ENCODE results near the gene FBXW11. TPM values are rescaled to one million over a fixed set of nuclear protein-coding genes. Genes with fewer than 3 reads are reported as not detected.
"Not testable (repeated sequence)": the region's sequence is repeated elsewhere in the genome, so short reads cannot be mapped to it uniquely, and the experiment has no call there.

Gene FBXW11
- total and polyA plus RNA-seq, 2 donors from 2014 or later: 16.0 to 44.4 TPM

DNA sequence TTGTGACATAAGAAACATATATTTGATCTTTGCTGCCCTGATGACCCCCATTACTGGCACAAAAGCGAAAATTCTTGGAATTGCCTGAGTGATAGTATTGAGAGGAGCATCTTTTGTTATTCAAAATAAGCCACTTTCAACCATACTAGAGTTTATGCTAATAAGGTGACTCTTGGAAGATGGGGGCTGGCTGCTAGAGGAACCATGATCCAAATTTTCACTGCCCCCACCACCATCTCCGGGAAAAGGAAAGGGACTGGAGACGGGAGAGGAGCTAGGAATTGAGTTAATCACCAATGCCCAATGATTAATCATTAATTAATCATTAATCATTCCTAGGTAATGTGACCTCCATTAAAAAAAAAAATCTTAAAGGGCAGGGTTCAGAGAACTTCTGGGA, 25.6 kb downstream of the FBXW11 start:
- Histone ChIP-seq H3K4me1 (ENCODE audit: control insufficient read depth in 2 of 3, insufficient read depth in 2 of 3, low read depth in 1 of 3, low read length in 3 of 3) (peaks cover 0 to 15% (median 2%) of the 10 kb centered on the region in 3 donors), H3K4me3 (ENCODE audit: low read length in 3 of 3) (no peak overlapping the region), H3K27me3 (ENCODE audit: control insufficient read depth, insufficient read depth, low read length) (no peaks in the 10 kb centered on the region), H3K36me3 (ENCODE audit: control insufficient read depth in 2 of 3, insufficient read depth in 3 of 3, low read length in 3 of 3) (no peaks in the 10 kb centered on the region), H3K9me3 (ENCODE audit: control insufficient read depth in 2 of 3, insufficient read depth in 1 of 3, low read length in 3 of 3) (peaks cover 0 to 11% (median 0%) of the 10 kb centered on the region in 3 donors), H3K9ac (ENCODE audit: low read length in 3 of 3) (no peak overlapping the region), H3K27ac (ENCODE audit: low read depth in 2 of 2, low read length in 2 of 2) (no peak overlapping the region)
- intact Hi-C loops (cut with DNase I): no loop called here
- DNase-seq (no peak), FAIRE-seq (no peak)
- TF ChIP-seq CTCF (IDR thresholded peaks at IDR 0.05; ENCODE audit: borderline replicate concordance, extremely low read depth, insufficient read depth): no peak

GRCh38 chr5:171979606-171980005, 26.8 kb downstream of the FBXW11 start:
- Histone ChIP-seq H3K4me3 (ENCODE audit: low read length in 3 of 3) (no peak overlapping the region), H3K4me1 (ENCODE audit: control insufficient read depth in 2 of 3, insufficient read depth in 2 of 3, low read depth in 1 of 3, low read length in 3 of 3) (peaks cover 0 to 23% (median 5%) of the 10 kb centered on the region in 3 donors), H3K9me3 (ENCODE audit: control insufficient read depth in 2 of 3, insufficient read depth in 1 of 3, low read length in 3 of 3) (peaks cover 0 to 11% (median 0%) of the 10 kb centered on the region in 3 donors), H3K27ac (ENCODE audit: low read depth in 2 of 2, low read length in 2 of 2) (no peak overlapping the region), H3K27me3 (ENCODE audit: control insufficient read depth, insufficient read depth, low read length) (no peaks in the 10 kb centered on the region), H3K36me3 (ENCODE audit: control insufficient read depth in 2 of 3, insufficient read depth in 3 of 3, low read length in 3 of 3) (no peaks in the 10 kb centered on the region), H3K9ac (ENCODE audit: low read length in 3 of 3) (no peak overlapping the region)
- no peak for FAIRE-seq
- no peak for TF ChIP-seq CTCF (IDR thresholded peaks at IDR 0.05; ENCODE audit: borderline replicate concordance, extremely low read depth, insufficient read depth)
- no peak for DNase-seq
- intact Hi-C loops (cut with DNase I): no loop called here

- no peak for TF ChIP-seq CTCF (IDR thresholded peaks at IDR 0.05; ENCODE audit: borderline replicate concordance, extremely low read depth, insufficient read depth)
- peaks cover 0 to 23% (median 5%) of the 10 kb centered on the region in 3 donors for H3K4me1 ChIP-seq (ENCODE audit: control insufficient read depth in 2 of 3, insufficient read depth in 2 of 3, low read depth in 1 of 3, low read length in 3 of 3)
- FAIRE-seq (no peak), DNase-seq (no peak)
- no peaks in the 10 kb centered on the region for H3K36me3 ChIP-seq (ENCODE audit: control insufficient read depth in 2 of 3, insufficient read depth in 3 of 3, low read length in 3 of 3)
- peaks cover 0 to 11% (median 0%) of the 10 kb centered on the region in 3 donors for H3K9me3 ChIP-seq (ENCODE audit: control insufficient read depth in 2 of 3, insufficient read depth in 1 of 3, low read length in 3 of 3)
- H3K4me3 ChIP-seq (ENCODE audit: low read length in 3 of 3): no peak overlapping the region
- H3K27me3 ChIP-seq (ENCODE audit: control insufficient read depth, insufficient read depth, low read length): no peaks in the 10 kb centered on the region
- intact Hi-C loops (cut with DNase I): no loop called here
- H3K27ac ChIP-seq (ENCODE audit: low read depth in 2 of 2, low read length in 2 of 2): no peak overlapping the region
- no peak overlapping the region for H3K9ac ChIP-seq (ENCODE audit: low read length in 3 of 3)
These were observed 27.9 kb downstream of the FBXW11 start for GRCh38 chr5:171978519-171978918.

DNA sequence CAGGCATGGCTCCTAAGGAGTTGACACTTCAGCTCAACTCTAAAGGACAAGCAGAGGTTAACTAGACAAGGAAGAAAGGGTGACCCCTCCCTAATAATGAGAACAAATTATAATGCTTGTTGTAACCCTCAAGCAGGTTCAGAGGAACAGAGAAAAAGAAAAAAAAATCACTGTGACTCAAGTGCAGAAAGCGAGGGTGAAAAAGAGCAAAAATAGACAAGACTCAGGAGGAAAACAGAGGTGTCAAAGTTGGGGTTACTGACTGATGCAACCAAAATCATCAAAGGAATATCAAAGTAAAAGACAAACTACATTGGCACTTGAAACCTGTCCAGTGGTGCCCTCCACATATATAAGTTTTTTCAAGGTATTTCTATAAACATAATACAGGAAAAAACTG, 28.4 kb downstream of the FBXW11 start:
- Histone ChIP-seq H3K36me3 (ENCODE audit: control insufficient read depth in 2 of 3, insufficient read depth in 3 of 3, low read length in 3 of 3) (no peaks in the 10 kb centered on the region), H3K27me3 (ENCODE audit: control insufficient read depth, insufficient read depth, low read length) (no peaks in the 10 kb centered on the region), H3K9ac (ENCODE audit: low read length in 3 of 3) (no peak overlapping the region), H3K9me3 (ENCODE audit: control insufficient read depth in 2 of 3, insufficient read depth in 1 of 3, low read length in 3 of 3) (peaks cover 0 to 11% (median 0%) of the 10 kb centered on the region in 3 donors), H3K4me1 (ENCODE audit: control insufficient read depth in 2 of 3, insufficient read depth in 2 of 3, low read depth in 1 of 3, low read length in 3 of 3) (peaks cover 0 to 23% (median 5%) of the 10 kb centered on the region in 3 donors), H3K4me3 (ENCODE audit: low read length in 3 of 3) (no peak overlapping the region), H3K27ac (ENCODE audit: low read depth in 2 of 2, low read length in 2 of 2) (no peak overlapping the region)
- intact Hi-C loops (cut with DNase I): no loop called here
- DNase-seq (no peak), FAIRE-seq (no peak)
- no peak for TF ChIP-seq CTCF (IDR thresholded peaks at IDR 0.05; ENCODE audit: borderline replicate concordance, extremely low read depth, insufficient read depth)

GRCh38 chr5:171977244-171977950, 29.0 kb downstream of the FBXW11 start:
- H3K4me3 ChIP-seq (ENCODE audit: low read length in 3 of 3); H3K36me3 ChIP-seq (ENCODE audit: control insufficient read depth in 2 of 3, insufficient read depth in 3 of 3, low read length in 3 of 3); H3K27ac ChIP-seq (ENCODE audit: low read depth in 2 of 2, low read length in 2 of 2); H3K27me3 ChIP-seq (ENCODE audit: control insufficient read depth, insufficient read depth, low read length); DNase-seq; FAIRE-seq; H3K9ac ChIP-seq (ENCODE audit: low read length in 3 of 3); intact Hi-C loops (cut with DNase I): not testable (repeated sequence)
- H3K4me1 ChIP-seq (ENCODE audit: control insufficient read depth in 2 of 3, insufficient read depth in 2 of 3, low read depth in 1 of 3, low read length in 3 of 3): peaks cover 0 to 23% (median 5%) of the 10 kb centered on the region in 3 donors
- peaks cover 0 to 11% (median 0%) of the 10 kb centered on the region in 3 donors for H3K9me3 ChIP-seq (ENCODE audit: control insufficient read depth in 2 of 3, insufficient read depth in 1 of 3, low read length in 3 of 3)
